CD4-positive, alpha-beta memory T cell (primary cell): ENCODE measurements around the gene CATSPERZ. TPM values are rescaled to one million over a fixed set of nuclear protein-coding genes. Genes with fewer than 3 reads are reported as not detected.
"Not testable (repeated sequence)": the region's sequence is repeated elsewhere in the genome, so short reads cannot be mapped to it uniquely, and the experiment has no call there.

Experiments used
- CTCF ChIA-PET: fragments of 350-600 bp; sonication (Branson Sonifier 250); formaldehyde crosslinking; loops from one replicate; lab custom pipeline; 2021; ENCODE audit warnings: inconsistent platforms; ENCODE audit not compliant: partially characterized antibody; lab: Charles Lee
- POLR2A ChIA-PET: fragments of 350-600 bp; sonication (Branson Sonifier 250); formaldehyde crosslinking; loops from one replicate; lab custom pipeline; 2021; ENCODE audit not compliant: partially characterized antibody; lab: Charles Lee
- DNase-seq, 5 donors: peaks; one replicate each; pipeline versions ENCODE4 v3.0.0 to v3.0.0-alpha.2; 2020 to 2022; ENCODE audit warnings: mixed read lengths in 1 of 5
- H3K27ac ChIP-seq: one replicate; pipeline ENCODE4 v1.7.0; 2013; ENCODE audit warnings: low read depth, low read length
- H3K27me3 ChIP-seq: 2 replicates; pipeline ENCODE4 v1.7.0; 2013; ENCODE audit warnings: mild to moderate bottlenecking, low read length, moderate library complexity; ENCODE audit not compliant: insufficient read depth
- H3K36me3 ChIP-seq: 2 replicates; pipeline ENCODE4 v1.7.0; 2013; ENCODE audit warnings: mild to moderate bottlenecking, low read length, moderate library complexity; ENCODE audit not compliant: insufficient read depth
- H3K4me1 ChIP-seq: 2 replicates; pipeline ENCODE4 v1.7.0; 2013; ENCODE audit warnings: mild to moderate bottlenecking, low read length, moderate library complexity; ENCODE audit not compliant: insufficient read depth
- H3K4me3 ChIP-seq, 2 donors: one replicate each; pipeline ENCODE4 v1.7.0; 2013; ENCODE audit warnings: low read length in 2 of 2, mild to moderate bottlenecking in 1 of 2
- H3K9me3 ChIP-seq, 2 donors: one replicate each; pipeline ENCODE4 v1.7.0; 2013; ENCODE audit warnings: low read length in 2 of 2, control low read depth in 1 of 2; ENCODE audit not compliant: control insufficient read depth in 1 of 2
- H3K27ac Mint-ChIP-seq, 7 donors: one replicate each; pipeline ENCODE4 v1.8.0; 2020 to 2021; ENCODE audit warnings: mixed read lengths in 7 of 7, mild to moderate bottlenecking in 6 of 7, inconsistent platforms in 3 of 7, moderate library complexity in 3 of 7
- H3K27me3 Mint-ChIP-seq, 2 donors: one replicate each; pipeline ENCODE4 v1.8.0; 2020 to 2021; ENCODE audit warnings: mixed read lengths in 2 of 2
- H3K36me3 Mint-ChIP-seq, 2 donors: one replicate each; pipeline ENCODE4 v1.8.0; 2020 to 2021; ENCODE audit warnings: mixed read lengths in 2 of 2, inconsistent platforms in 1 of 2, mild to moderate bottlenecking in 1 of 2
- H3K4me1 Mint-ChIP-seq, 4 donors: one replicate each; pipeline ENCODE4 v1.8.0; 2020 to 2021; ENCODE audit warnings: mixed read lengths in 4 of 4, mild to moderate bottlenecking in 1 of 4
- H3K4me3 Mint-ChIP-seq, 8 donors: one replicate each; pipeline ENCODE4 v1.8.0; 2020 to 2021; ENCODE audit warnings: mixed read lengths in 8 of 8, mild to moderate bottlenecking in 7 of 8, moderate library complexity in 6 of 8, inconsistent platforms in 3 of 8
- H3K9me3 Mint-ChIP-seq, 8 donors: one replicate each; pipeline ENCODE4 v1.8.0; 2020 to 2021; ENCODE audit warnings: mixed read lengths in 8 of 8, mild to moderate bottlenecking in 5 of 8, inconsistent platforms in 3 of 8, moderate library complexity in 1 of 8
- intact Hi-C: fragments of 100-400 bp; cut with micrococcal nuclease; formaldehyde crosslinking; loops from one replicate; pipeline ENCODE4 v1.15.1; 2023
- polyA plus RNA-seq, 2 donors: library from polyadenylated mRNA; unstranded; fragments of 300-500 nt; fragmentation: Illumina TruSeq; gene quantifications; one replicate each; pipeline ENCODE4 v1.2.3, GENCODE V29; 2021
- total RNA-seq, 2 experiments: library from RNA; stranded (reverse); gene quantifications; one replicate each; pipeline ENCODE4 v1.2.3, GENCODE V29; 2021

The CATSPERZ gene
- total and polyA plus RNA-seq, 4 experiments from 2014 or later: not detected

GRCh38 chr11:64306563-64306875, 6.4 kb downstream of the CATSPERZ start:
- DNase-seq: no peak
- Mint-ChIP-seq H3K36me3 (peaks cover 0 to 15% of the 10 kb centered on the region in 2 donors), H3K9me3 (no peaks in the 10 kb centered on the region), H3K27me3 (peaks cover 0 to 1% of the 10 kb centered on the region in 2 donors), H3K27ac (peak overlapping the region; percentile 91 to 97 (median 95)), H3K4me3 (peak overlapping the region; percentile 88 to 96 (median 94)), H3K4me1 (peaks cover 10 to 35% (median 22%) of the 10 kb centered on the region in 4 donors)
- no peaks in the 10 kb centered on the region for H3K9me3 ChIP-seq
- H3K36me3 ChIP-seq: no peaks in the 10 kb centered on the region
- peaks cover 5% of the 10 kb centered on the region for H3K27me3 ChIP-seq
- H3K4me1 ChIP-seq: peaks cover 22% of the 10 kb centered on the region
- CTCF ChIA-PET: interaction anchor here (6.8 to 7.8 kb wide), 2 partner anchors 11 to 59 kb away, joined by 54 to 121 read pairs; partner anchors contain the start of genes PLCB3, PPP1R14B, PRDX5 and TRMT112
- intact Hi-C loops: loop anchor here (10.0 kb wide), 1 partner anchor 302 kb away; no protein-coding TSS in a partner anchor
- POLR2A ChIA-PET: interaction anchor here (1.2 to 8.6 kb wide), 5 partner anchors 11 to 101 kb away, joined by 3 to 192 read pairs (median 124); partner anchors contain the start of genes BAD, FERMT3, GPR137 and PRDX5
- peak overlapping the region; percentile 66 for H3K27ac ChIP-seq
- peak overlapping the region; percentile 33 to 75 for H3K4me3 ChIP-seq

GRCh38 chr11:64306876-64307622, 6.9 kb downstream of the CATSPERZ start:
- peak overlapping the region in 5 of 7 donors; percentile 19 to 95 (median 57) for H3K27ac Mint-ChIP-seq
- peaks cover 0 to 1% of the 10 kb centered on the region in 2 donors for H3K27me3 Mint-ChIP-seq
- no peak for DNase-seq
- H3K4me1 Mint-ChIP-seq: peaks cover 10 to 31% (median 22%) of the 10 kb centered on the region in 4 donors
- Histone ChIP-seq H3K9me3 (no peaks in the 10 kb centered on the region), H3K27me3 (no peaks in the 10 kb centered on the region), H3K36me3 (no peaks in the 10 kb centered on the region), H3K4me1 (peaks cover 22% of the 10 kb centered on the region), H3K27ac (peak overlapping the region; percentile 66), H3K4me3 (peak overlapping the region; percentile 33 to 75)
- ChIA-PET CTCF (interaction anchor here (6.8 to 7.8 kb wide), 2 partner anchors 10 to 60 kb away, joined by 54 to 121 read pairs; partner anchors contain the start of genes PLCB3, PPP1R14B, PRDX5 and TRMT112), POLR2A (interaction anchor here (1.2 to 8.6 kb wide), 5 partner anchors 10 to 101 kb away, joined by 3 to 192 read pairs (median 124); partner anchors contain the start of genes BAD, FERMT3, GPR137 and PRDX5)
- intact Hi-C loops: loop anchor here (10.0 kb wide), 1 partner anchor 302 kb away; no protein-coding TSS in a partner anchor
- H3K4me3 Mint-ChIP-seq: peak overlapping the region; percentile 88 to 96 (median 94)
- peaks cover 0 to 15% of the 10 kb centered on the region in 2 donors for H3K36me3 Mint-ChIP-seq
- H3K9me3 Mint-ChIP-seq: no peaks in the 10 kb centered on the region

- Mint-ChIP-seq H3K27ac (peak overlapping the region in 6 of 7 donors; percentile 36 to 90 (median 62)), H3K4me3 (peak overlapping the region in 7 of 8 donors; percentile 26 to 65 (median 52)), H3K36me3 (peaks cover 1 to 19% of the 10 kb centered on the region in 2 donors), H3K4me1 (peaks cover 13 to 35% (median 25%) of the 10 kb centered on the region in 4 donors)
- H3K9me3 ChIP-seq, H3K27ac ChIP-seq, H3K9me3 Mint-ChIP-seq, H3K27me3 Mint-ChIP-seq, DNase-seq, H3K4me3 ChIP-seq, H3K36me3 ChIP-seq, H3K27me3 ChIP-seq: not testable (repeated sequence)
- peaks cover 22% of the 10 kb centered on the region for H3K4me1 ChIP-seq
- intact Hi-C loops: loop anchor here (10.0 kb wide), 1 partner anchor 303 kb away; no protein-coding TSS in a partner anchor
- CTCF ChIA-PET: interaction anchor here (7.8 kb wide), 1 partner anchor 9 kb away, joined by 54 read pairs; the partner anchor contains the start of genes PRDX5 and TRMT112
- POLR2A ChIA-PET: interaction anchor here (7.9 to 8.6 kb wide), 2 partner anchors 9 to 102 kb away, joined by 124 to 192 read pairs; partner anchors contain the start of genes FERMT3, PRDX5 and TRMT112
These were observed 7.6 kb downstream of the CATSPERZ start for GRCh38 chr11:64307795-64308194.

- intact Hi-C loops: no loop called here
- Histone ChIP-seq H3K36me3 (peaks cover 12% of the 10 kb centered on the region), H3K27me3 (no peaks in the 10 kb centered on the region), H3K4me3 (no peak overlapping the region), H3K27ac (no peak overlapping the region), H3K9me3 (no peaks in the 10 kb centered on the region), H3K4me1 (peaks cover 14% of the 10 kb centered on the region)
- H3K27ac Mint-ChIP-seq: peak overlapping the region in 6 of 7 donors; percentile 16 to 84 (median 65)
- ChIA-PET CTCF (interaction anchor here (1.2 kb wide), 1 partner anchor 106 kb away, joined by 3 read pairs; the partner anchor contains the start of gene FERMT3), POLR2A (no interaction called here)
- H3K36me3 Mint-ChIP-seq: peaks cover 11 to 31% of the 10 kb centered on the region in 2 donors
- peaks cover 13 to 33% (median 22%) of the 10 kb centered on the region in 4 donors for H3K4me1 Mint-ChIP-seq
- DNase-seq: no peak
- H3K9me3 Mint-ChIP-seq: peaks cover 0 to 2% (median 0%) of the 10 kb centered on the region in 8 donors
- no peaks in the 10 kb centered on the region for H3K27me3 Mint-ChIP-seq
- no peak overlapping the region for H3K4me3 Mint-ChIP-seq
These were observed 12.8 kb downstream of the CATSPERZ start for GRCh38 chr11:64312947-64313346.

GRCh38 chr11:64313491-64314145, 13.5 kb downstream of the CATSPERZ start:
- Histone ChIP-seq H3K9me3 (no peaks in the 10 kb centered on the region), H3K4me3 (no peak overlapping the region), H3K36me3 (peaks cover 12% of the 10 kb centered on the region), H3K27me3 (no peaks in the 10 kb centered on the region), H3K4me1 (peaks cover 14% of the 10 kb centered on the region), H3K27ac (no peak overlapping the region)
- H3K27ac Mint-ChIP-seq: peak overlapping the region in 2 of 7 donors; percentile 72 to 74
- POLR2A ChIA-PET: no interaction called here
- CTCF ChIA-PET: interaction anchor here (1.2 kb wide), 1 partner anchor 107 kb away, joined by 3 read pairs; the partner anchor contains the start of gene FERMT3
- no peaks in the 10 kb centered on the region for H3K27me3 Mint-ChIP-seq
- peaks cover 11 to 33% of the 10 kb centered on the region in 2 donors for H3K36me3 Mint-ChIP-seq
- no peak for DNase-seq
- H3K4me3 Mint-ChIP-seq: no peak overlapping the region
- peaks cover 15 to 40% (median 24%) of the 10 kb centered on the region in 4 donors for H3K4me1 Mint-ChIP-seq
- intact Hi-C loops: no loop called here
- H3K9me3 Mint-ChIP-seq: peaks cover 0 to 2% (median 0%) of the 10 kb centered on the region in 8 donors

- no peaks in the 10 kb centered on the region for H3K9me3 ChIP-seq
- Mint-ChIP-seq H3K27ac (peak overlapping the region in 2 of 7 donors; percentile 38 to 59), H3K27me3 (no peaks in the 10 kb centered on the region), H3K4me3 (peak overlapping the region in 1 of 8 donors; percentile 10), H3K4me1 (peaks cover 19 to 46% (median 30%) of the 10 kb centered on the region in 4 donors), H3K36me3 (peaks cover 11 to 33% of the 10 kb centered on the region in 2 donors), H3K9me3 (peaks cover 0 to 2% (median 0%) of the 10 kb centered on the region in 8 donors)
- intact Hi-C loops: no loop called here
- peaks cover 12% of the 10 kb centered on the region for H3K36me3 ChIP-seq
- CTCF ChIA-PET: no interaction called here
- H3K4me1 ChIP-seq: peaks cover 20% of the 10 kb centered on the region
- POLR2A ChIA-PET: no interaction called here
- no peak overlapping the region for H3K4me3 ChIP-seq
- no peaks in the 10 kb centered on the region for H3K27me3 ChIP-seq
- H3K27ac ChIP-seq: no peak overlapping the region
- no peak for DNase-seq
These were observed 14.1 kb downstream of the CATSPERZ start for GRCh38 chr11:64314146-64314804.
